ENCODE data around the gene PARD3.

DNA sequence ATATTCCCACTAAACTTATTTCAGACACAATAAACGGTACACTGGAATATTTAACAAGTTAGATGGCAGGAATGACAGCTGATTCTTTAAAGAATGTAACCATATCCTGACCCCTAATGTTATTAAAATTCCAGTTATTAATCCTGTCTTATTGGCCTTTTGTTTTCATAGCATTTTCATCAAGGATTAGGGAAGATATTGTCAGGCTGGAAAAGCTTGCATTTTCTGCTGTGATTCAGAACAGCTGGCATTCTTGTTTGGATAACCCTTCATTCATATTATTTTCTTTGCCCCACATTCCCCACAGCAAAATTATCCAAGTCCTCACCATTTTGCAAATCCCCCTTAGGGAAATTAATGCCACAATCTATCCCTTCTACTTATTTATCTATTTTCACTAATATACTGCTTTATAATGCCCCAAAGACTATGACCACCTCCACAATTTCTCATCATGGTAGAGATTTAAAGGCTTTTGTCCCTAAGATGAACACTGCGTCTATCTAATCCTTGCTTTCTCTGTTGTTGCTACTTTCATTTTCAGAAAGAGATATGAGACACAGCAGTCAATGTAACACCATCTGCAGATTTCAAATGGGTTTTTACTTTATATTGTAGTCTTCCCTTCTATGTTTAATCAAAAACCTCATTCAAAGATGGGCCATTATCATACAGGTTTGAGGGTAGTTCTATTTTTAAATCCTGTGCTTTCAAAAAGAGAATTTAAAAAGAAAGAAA, 475.1 kb downstream of the PARD3 start:
- TF ChIP-seq CTCF (conservative IDR thresholded peaks at IDR 0.05 in 1 of 2, IDR thresholded peaks at IDR 0.05 in 1 of 2; ENCODE audit: low read depth in 1 of 2, low read length in 2 of 2) = no peak
- no peak for TF ChIP-seq EZH2 (IDR thresholded peaks at IDR 0.05; ENCODE audit: low read length, missing control alignments)

Data from fibroblast of lung (primary cell).